ENCODE measurements around the gene KRTAP5-10. TPM values are rescaled to one million over a fixed set of nuclear protein-coding genes. Genes with fewer than 3 reads are reported as not detected.
A peak's percentile ranks its signal among the peaks of the same experiment; 100 is the strongest.

Gene KRTAP5-10
- total RNA-seq, 2 experiments from 2014 or later = not detected

DNA sequence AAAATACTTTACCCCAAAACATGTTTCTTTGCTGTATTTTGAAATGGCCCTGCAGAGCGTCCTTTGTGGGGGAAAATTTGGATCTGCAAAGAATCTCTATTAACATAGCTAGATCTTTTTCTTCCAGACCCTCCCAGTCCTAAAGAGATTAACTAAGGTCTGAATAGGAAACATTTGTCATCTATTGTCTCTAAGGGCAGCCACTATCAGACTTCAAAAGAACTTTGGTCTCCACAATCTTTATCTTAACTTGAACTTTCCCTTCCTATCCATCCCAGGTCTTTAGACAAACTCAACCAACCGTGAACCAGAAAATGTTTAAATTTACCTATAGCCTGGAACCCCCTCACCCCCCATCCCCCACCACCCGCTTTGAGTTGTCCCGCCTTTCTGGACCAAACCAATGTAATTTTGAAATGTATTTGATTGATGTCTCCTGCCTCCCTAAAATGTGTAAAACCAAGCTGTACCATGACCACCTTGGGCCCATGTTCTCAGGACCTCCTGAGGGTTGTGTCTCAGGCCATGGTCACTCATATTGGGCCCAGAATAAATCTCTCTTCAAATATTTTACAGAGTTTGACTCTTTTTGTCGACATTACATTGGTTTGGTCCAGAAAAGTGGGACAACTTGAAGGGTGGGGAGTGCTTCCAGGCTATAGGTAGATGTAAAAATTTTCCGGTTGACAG is 20.7 kb upstream of the KRTAP5-10 start:
- H3K27me3 Mint-ChIP-seq = peaks cover 19% of the 10 kb centered on the region
- H3K27ac Mint-ChIP-seq = no peak overlapping the region
- no peak overlapping the region for H3K4me3 Mint-ChIP-seq
- peaks cover 22% of the 10 kb centered on the region for H3K4me1 Mint-ChIP-seq
- peaks cover 9% of the 10 kb centered on the region for H3K9me3 Mint-ChIP-seq (ENCODE audit: low read depth)
- no peak for ATAC-seq
- CTCF ChIA-PET = interaction anchor here (0.5 kb wide), 1 partner anchor 164 kb away, joined by 3 read pairs; no protein-coding TSS in a partner anchor
- intact Hi-C loops (cut with DNase I, micrococcal nuclease) = loop anchor here in 1 of 2 experiments (5.0 kb wide), 1 partner anchor 97 kb away; the partner anchor contains the start of gene DHCR7
- DNase-seq = no peak
- POLR2A ChIA-PET = no interaction called here
- no peaks in the 10 kb centered on the region for H3K36me3 Mint-ChIP-seq (ENCODE audit: low read depth)

DNA sequence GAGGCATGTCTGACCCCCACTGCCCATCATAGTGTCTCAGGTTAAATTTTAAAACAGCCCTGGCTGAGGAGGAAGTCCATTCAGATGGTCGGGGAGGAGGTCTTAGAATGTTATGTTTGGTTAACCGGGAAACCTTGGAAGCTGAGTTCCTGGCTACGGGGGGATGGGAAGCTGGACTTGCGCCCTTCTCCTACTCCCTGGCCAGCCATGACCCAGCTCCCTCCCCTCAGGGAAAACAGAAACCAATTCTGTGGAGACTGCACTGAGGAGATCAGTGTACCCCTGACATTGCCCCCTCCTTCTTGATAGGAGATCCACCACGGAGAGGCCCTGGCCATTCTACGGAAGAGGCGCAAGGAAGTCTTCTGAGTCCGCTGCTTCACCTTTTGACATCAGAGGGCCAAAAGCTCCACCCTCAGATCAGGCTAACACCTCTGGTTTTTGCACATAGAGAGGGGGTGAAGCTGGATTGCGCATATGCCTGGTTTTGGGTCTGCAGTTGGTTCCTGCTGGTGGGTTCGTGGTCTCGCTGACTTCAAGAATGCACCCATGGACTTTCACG is 19.9 kb upstream of the KRTAP5-10 start:
- Mint-ChIP-seq H3K4me3 (no peak overlapping the region), H3K4me1 (peaks cover 22% of the 10 kb centered on the region), H3K9me3 (ENCODE audit: low read depth) (peaks cover 9% of the 10 kb centered on the region), H3K27ac (no peak overlapping the region), H3K36me3 (ENCODE audit: low read depth) (no peaks in the 10 kb centered on the region), H3K27me3 (peaks cover 20% of the 10 kb centered on the region)
- ChIA-PET POLR2A (no interaction called here), CTCF (no interaction called here)
- ATAC-seq (no peak), DNase-seq (no peak)
- intact Hi-C loops (cut with DNase I, micrococcal nuclease) = no loop called here

DNA sequence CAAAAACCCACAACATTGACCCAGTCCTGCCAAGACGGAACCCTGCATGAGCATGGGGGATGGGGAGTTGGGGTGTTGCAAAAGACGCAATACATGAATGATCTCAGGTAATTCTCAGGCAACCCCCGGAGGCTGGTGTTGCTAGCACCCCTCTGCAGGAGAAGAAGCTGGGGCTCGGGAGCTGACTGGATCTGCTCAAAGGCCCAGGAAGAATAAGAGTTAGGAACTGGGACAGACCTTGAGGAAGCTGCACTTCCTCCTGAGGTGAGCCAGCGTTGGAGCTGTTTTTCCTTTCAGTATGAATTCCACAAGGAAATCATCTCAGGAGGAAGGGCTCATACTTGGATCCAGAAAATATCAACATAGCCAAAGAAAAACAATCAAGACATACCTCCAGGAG is 17.2 kb upstream of the KRTAP5-10 start, which contains the start of gene KRTAP5-9:
KRTAP5-9 (plus strand) TSS at position 301 of the 400 bp plus-strand sequence. CDS start 238 bp downstream, outside the sequence.
- peaks cover 16% of the 10 kb centered on the region for H3K27me3 Mint-ChIP-seq
- no peak within 1 kb of the TSS for H3K4me3 Mint-ChIP-seq
- no peak within 1 kb of the TSS for H3K27ac Mint-ChIP-seq
- ATAC-seq (no peak), DNase-seq (no peak)
- ChIA-PET CTCF (no interaction called here), POLR2A (no interaction called here)
- peaks cover 15% of the 10 kb centered on the region for H3K4me1 Mint-ChIP-seq
- no peaks in the 10 kb centered on the region for H3K36me3 Mint-ChIP-seq (ENCODE audit: low read depth)
- no peaks in the 10 kb centered on the region for H3K9me3 Mint-ChIP-seq (ENCODE audit: low read depth)
- intact Hi-C loops (cut with DNase I, micrococcal nuclease) = no loop called here

DNA sequence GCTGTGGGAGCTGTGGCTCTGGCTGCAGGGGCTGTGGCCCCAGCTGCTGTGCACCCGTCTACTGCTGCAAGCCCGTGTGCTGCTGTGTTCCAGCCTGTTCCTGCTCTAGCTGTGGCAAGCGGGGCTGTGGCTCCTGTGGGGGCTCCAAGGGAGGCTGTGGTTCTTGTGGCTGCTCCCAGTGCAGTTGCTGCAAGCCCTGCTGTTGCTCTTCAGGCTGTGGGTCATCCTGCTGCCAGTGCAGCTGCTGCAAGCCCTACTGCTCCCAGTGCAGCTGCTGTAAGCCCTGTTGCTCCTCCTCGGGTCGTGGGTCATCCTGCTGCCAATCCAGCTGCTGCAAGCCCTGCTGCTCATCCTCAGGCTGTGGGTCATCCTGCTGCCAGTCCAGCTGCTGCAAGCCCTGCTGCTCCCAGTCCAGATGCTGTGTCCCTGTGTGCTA is 16.6 kb upstream of the KRTAP5-10 start:
- DNase-seq = no peak
- Mint-ChIP-seq H3K9me3 (ENCODE audit: low read depth) (no peaks in the 10 kb centered on the region), H3K4me1 (peaks cover 9% of the 10 kb centered on the region), H3K4me3 (no peak overlapping the region), H3K27me3 (peaks cover 16% of the 10 kb centered on the region), H3K36me3 (ENCODE audit: low read depth) (no peaks in the 10 kb centered on the region), H3K27ac (no peak overlapping the region)
- intact Hi-C loops (cut with DNase I, micrococcal nuclease) = no loop called here
- ATAC-seq = no peak
- POLR2A ChIA-PET = no interaction called here
- CTCF ChIA-PET = no interaction called here

DNA sequence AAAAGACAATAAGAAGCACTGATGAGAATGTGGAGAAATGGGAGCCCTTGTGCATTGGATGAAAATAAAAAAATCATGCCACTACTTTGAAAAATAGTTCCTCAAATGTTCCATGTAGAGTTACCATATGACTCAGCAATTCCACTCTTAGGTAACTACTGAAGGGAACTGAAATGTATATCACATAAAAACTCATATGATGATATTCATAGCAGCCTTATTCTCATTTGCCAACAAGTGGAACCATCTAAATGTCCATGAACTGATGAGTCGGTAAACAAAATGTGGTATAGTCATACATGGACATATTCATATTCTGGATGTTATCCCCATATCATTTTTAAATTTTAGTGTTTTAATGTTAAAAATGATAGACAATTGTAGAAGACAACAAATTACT is 13.7 kb upstream of the KRTAP5-10 start:
- Mint-ChIP-seq H3K4me3 (no peak overlapping the region), H3K4me1 (peaks cover 2% of the 10 kb centered on the region), H3K27me3 (peaks cover 14% of the 10 kb centered on the region), H3K36me3 (ENCODE audit: low read depth) (no peaks in the 10 kb centered on the region), H3K27ac (no peak overlapping the region), H3K9me3 (ENCODE audit: low read depth) (no peaks in the 10 kb centered on the region)
- ATAC-seq (no peak), DNase-seq (no peak)
- CTCF ChIA-PET = interaction anchor here (0.9 kb wide), 1 partner anchor 22 kb away, joined by 3 read pairs; no protein-coding TSS in a partner anchor
- intact Hi-C loops (cut with DNase I, micrococcal nuclease) = no loop called here
- POLR2A ChIA-PET = no interaction called here

DNA sequence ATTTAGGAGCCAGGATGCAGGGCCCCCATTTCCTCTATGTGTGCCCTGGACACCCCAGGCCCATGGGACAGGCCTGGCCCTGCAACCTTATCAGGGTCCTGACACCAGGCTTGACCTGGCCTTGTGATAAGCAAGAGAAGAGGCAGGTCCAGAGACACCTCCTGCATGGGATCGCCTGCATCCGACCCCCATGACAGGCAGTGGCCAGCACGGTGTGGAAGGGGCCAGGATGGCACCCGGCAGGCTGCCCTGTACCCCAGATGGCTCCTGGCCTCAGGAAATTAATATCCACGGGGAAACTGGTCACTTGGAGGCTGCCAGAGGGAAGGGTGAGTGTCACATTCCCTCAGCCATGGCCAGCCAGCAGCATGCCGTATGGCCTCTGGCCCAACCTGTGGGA is 10.4 kb upstream of the KRTAP5-10 start:
- Mint-ChIP-seq H3K4me1 (peaks cover 2% of the 10 kb centered on the region), H3K27ac (no peak overlapping the region), H3K27me3 (peaks cover 17% of the 10 kb centered on the region), H3K9me3 (ENCODE audit: low read depth) (no peaks in the 10 kb centered on the region), H3K4me3 (no peak overlapping the region), H3K36me3 (ENCODE audit: low read depth) (no peaks in the 10 kb centered on the region)
- ChIA-PET POLR2A (no interaction called here), CTCF (no interaction called here)
- ATAC-seq = no peak
- intact Hi-C loops (cut with DNase I, micrococcal nuclease) = no loop called here
- DNase-seq = no peak

DNA sequence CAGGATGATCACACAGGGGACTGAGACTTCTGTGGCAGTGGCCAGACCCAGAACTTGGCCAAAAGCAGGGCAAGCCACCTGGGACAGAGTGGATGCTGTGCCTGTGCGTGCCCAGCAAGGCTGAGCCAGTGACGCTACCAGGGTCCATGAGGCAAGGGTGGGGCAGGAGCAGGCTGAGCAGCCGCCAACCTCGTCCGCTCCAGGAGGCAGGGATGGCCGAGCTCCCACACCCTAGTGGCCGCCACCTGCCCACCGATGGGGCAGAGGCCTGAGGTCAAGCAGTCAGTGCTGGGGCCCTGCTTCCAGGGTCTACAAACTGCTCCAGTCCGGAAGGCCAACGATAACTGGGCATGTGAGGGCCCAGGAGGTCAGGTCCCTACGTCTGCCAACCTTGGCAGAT is 9.9 kb upstream of the KRTAP5-10 start:
- no peaks in the 10 kb centered on the region for H3K36me3 Mint-ChIP-seq (ENCODE audit: low read depth)
- H3K27me3 Mint-ChIP-seq = peaks cover 15% of the 10 kb centered on the region
- DNase-seq = no peak
- no peak for ATAC-seq
- H3K27ac Mint-ChIP-seq = no peak overlapping the region
- intact Hi-C loops (cut with DNase I, micrococcal nuclease) = no loop called here
- ChIA-PET CTCF (no interaction called here), POLR2A (no interaction called here)
- no peak overlapping the region for H3K4me3 Mint-ChIP-seq
- H3K4me1 Mint-ChIP-seq = peaks cover 2% of the 10 kb centered on the region
- H3K9me3 Mint-ChIP-seq (ENCODE audit: low read depth) = no peaks in the 10 kb centered on the region

DNA sequence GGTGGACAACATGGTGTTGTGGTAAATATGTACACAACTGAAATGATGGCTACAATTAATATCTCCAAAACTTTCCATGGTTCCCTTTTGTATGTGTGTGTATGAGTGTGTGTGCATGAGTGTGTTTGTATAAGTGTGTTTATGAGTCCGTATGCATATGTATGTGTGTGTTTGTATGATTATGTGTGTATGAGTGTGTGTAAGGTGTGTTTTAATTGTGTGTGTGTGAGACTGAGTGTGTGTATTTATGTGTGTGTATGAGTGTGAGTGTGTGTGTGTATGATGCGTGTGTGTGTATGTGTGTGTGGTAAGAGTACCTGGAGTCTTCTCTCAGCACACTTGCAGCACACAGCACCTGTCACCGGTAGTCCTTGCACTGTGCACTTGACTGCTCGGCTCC is 9.3 kb upstream of the KRTAP5-10 start:
- no peaks in the 10 kb centered on the region for H3K9me3 Mint-ChIP-seq (ENCODE audit: low read depth)
- peaks cover 17% of the 10 kb centered on the region for H3K27me3 Mint-ChIP-seq
- intact Hi-C loops (cut with DNase I, micrococcal nuclease) = no loop called here
- H3K27ac Mint-ChIP-seq = no peak overlapping the region
- no peak overlapping the region for H3K4me3 Mint-ChIP-seq
- ATAC-seq (no peak), DNase-seq (no peak)
- H3K4me1 Mint-ChIP-seq = peaks cover 2% of the 10 kb centered on the region
- ChIA-PET POLR2A (no interaction called here), CTCF (no interaction called here)
- H3K36me3 Mint-ChIP-seq (ENCODE audit: low read depth) = no peaks in the 10 kb centered on the region

DNA sequence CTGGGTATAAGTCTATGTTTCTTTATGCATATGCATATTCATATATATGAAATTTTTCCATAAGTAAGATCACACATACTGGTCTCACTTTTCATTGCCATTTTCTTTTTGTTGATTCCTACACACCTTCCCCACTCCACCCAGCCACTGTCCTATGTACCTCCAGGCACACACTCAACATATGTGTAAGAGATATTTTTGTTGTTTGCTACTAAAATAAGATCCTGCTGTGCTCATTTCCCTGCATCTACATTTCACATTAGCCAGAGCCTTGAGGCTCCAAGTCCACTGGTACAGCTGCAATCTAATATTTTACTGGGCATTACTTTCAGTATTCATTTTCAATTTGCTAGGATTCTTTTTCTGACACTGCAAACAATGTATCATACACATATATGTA is 8.1 kb upstream of the KRTAP5-10 start:
- CTCF ChIA-PET = no interaction called here
- no peaks in the 10 kb centered on the region for H3K36me3 Mint-ChIP-seq (ENCODE audit: low read depth)

DNA sequence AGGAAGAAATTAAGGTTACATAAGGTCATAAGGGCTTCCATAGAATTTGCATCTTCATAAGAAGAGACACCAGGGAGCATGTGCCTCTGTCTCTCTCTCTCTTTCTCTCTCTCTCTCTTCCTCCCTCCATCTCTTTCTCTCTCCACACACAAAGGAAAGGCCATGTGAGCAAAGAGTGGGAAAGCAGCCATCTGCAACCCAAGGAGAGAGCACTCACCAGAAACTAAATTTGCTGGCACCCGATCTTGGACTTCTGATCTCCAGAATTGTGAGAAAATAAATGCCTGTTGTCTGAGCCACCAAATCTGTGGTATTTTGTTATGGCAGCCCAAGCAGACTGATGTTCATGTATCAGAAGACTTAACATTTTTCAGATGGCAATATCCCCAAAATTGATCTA is 6.4 kb upstream of the KRTAP5-10 start:
- Mint-ChIP-seq H3K4me1 (no peaks in the 10 kb centered on the region), H3K36me3 (ENCODE audit: low read depth) (no peaks in the 10 kb centered on the region), H3K27ac (no peak overlapping the region), H3K27me3 (peaks cover 29% of the 10 kb centered on the region), H3K4me3 (no peak overlapping the region), H3K9me3 (ENCODE audit: low read depth) (no peaks in the 10 kb centered on the region)
- ChIA-PET CTCF (no interaction called here), POLR2A (no interaction called here)
- intact Hi-C loops (cut with DNase I, micrococcal nuclease) = no loop called here
- DNase-seq (no peak), ATAC-seq (no peak)

More for the DNA sequence above, 8.1 kb upstream of the KRTAP5-10 start:
- H3K9me3 Mint-ChIP-seq (ENCODE audit: low read depth) = no peaks in the 10 kb centered on the region
- no peak overlapping the region for H3K4me3 Mint-ChIP-seq
- H3K27me3 Mint-ChIP-seq = peaks cover 21% of the 10 kb centered on the region
- ATAC-seq (no peak), DNase-seq (no peak)
- POLR2A ChIA-PET = no interaction called here
- H3K27ac Mint-ChIP-seq = no peak overlapping the region
- H3K4me1 Mint-ChIP-seq = no peaks in the 10 kb centered on the region
- intact Hi-C loops (cut with DNase I, micrococcal nuclease) = no loop called here

DNA sequence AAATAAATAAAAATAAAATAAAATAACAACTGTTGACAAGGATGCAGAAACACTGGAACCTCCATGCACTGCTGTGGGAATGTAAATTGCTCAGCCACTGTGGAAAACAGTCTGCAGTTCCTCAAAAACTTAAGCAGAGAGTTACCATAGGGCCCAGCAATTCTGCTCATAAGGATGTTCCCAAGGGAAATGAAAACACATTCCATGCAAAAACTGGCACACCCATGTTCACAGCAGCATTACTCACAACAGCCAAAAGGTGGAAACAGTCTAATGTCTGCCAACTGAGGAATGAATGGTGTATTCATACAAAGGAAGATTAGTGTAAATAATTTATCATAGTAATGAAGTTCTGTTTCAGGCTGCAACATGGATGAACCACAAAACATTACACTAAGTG is 3.2 kb upstream of the KRTAP5-10 start:
- H3K36me3 Mint-ChIP-seq (ENCODE audit: low read depth) = no peaks in the 10 kb centered on the region
- intact Hi-C loops (cut with DNase I, micrococcal nuclease) = no loop called here
- ATAC-seq (no peak), DNase-seq (no peak)
- CTCF ChIA-PET = interaction anchor here (0.6 kb wide), 1 partner anchor 114 kb away, joined by 3 read pairs; the partner anchor contains the start of gene DHCR7
- H3K27me3 Mint-ChIP-seq = peaks cover 39% of the 10 kb centered on the region
- no peaks in the 10 kb centered on the region for H3K4me1 Mint-ChIP-seq
- POLR2A ChIA-PET = no interaction called here
- H3K4me3 Mint-ChIP-seq = no peak overlapping the region
- no peaks in the 10 kb centered on the region for H3K9me3 Mint-ChIP-seq (ENCODE audit: low read depth)
- no peak overlapping the region for H3K27ac Mint-ChIP-seq

DNA sequence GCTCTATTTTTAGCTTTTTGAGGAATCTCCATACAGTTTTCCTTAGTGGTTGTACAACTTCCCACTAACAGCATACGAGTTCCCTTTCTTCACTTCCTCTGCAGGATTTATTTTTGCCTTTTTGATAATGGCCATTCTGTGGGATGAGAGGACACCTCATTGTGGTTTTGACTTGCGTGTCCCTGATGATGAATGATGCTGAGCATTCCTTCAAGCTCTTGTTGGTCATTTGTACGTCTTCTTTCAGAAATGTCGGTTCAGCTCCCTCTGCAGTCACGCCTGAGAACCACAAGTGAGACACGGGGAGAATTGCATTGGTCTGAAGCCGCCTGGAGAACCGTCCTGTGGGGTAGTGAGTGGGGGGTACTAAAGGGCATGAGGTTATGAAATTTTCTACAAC is 2.0 kb upstream of the KRTAP5-10 start:
- ChIA-PET POLR2A (no interaction called here), CTCF (interaction anchor here (0.6 to 0.7 kb wide), 2 partner anchors 17 to 170 kb away, joined by 3 read pairs; no protein-coding TSS in a partner anchor)
- Mint-ChIP-seq H3K36me3 (ENCODE audit: low read depth) (no peaks in the 10 kb centered on the region), H3K9me3 (ENCODE audit: low read depth) (no peaks in the 10 kb centered on the region), H3K4me1 (no peaks in the 10 kb centered on the region), H3K4me3 (no peak overlapping the region), H3K27ac (no peak overlapping the region), H3K27me3 (peaks cover 39% of the 10 kb centered on the region)
- peak; percentile 44 for DNase-seq
- intact Hi-C loops (cut with DNase I, micrococcal nuclease) = no loop called here
- no peak for ATAC-seq

Data from activated CD4-positive, alpha-beta T cell treated with anti-CD3 and anti-CD28 coated beads for 36 hours (primary cell).